CD4-positive, alpha-beta T cell treated with Interleukin-15 for 4 hours (primary cell): ENCODE data around the gene CYP11A1.
A peak's percentile ranks its signal among the peaks of the same experiment; 100 is the strongest.
"Not testable (repeated sequence)": the region's sequence is repeated elsewhere in the genome, so short reads cannot be mapped to it uniquely, and the experiment has no call there.

Source experiments
- DNase-seq: peaks from one replicate; pipeline ENCODE4 v3.0.0-alpha.2; 2020; ENCODE audit warnings: low spot score

Gene CYP11A1

GRCh38 chr15:74374648-74375302, 7.3 kb upstream of the CYP11A1 start:
- no peak for DNase-seq

GRCh38 chr15:74373731-74374647, 6.5 kb upstream of the CYP11A1 start:
- peak; percentile 95 for DNase-seq

- no peak for DNase-seq
These were observed 5.7 kb upstream of the CYP11A1 start for GRCh38 chr15:74373056-74373650.

- DNase-seq = no peak
These were observed 3.0 kb upstream of the CYP11A1 start for GRCh38 chr15:74370471-74370870.

DNA sequence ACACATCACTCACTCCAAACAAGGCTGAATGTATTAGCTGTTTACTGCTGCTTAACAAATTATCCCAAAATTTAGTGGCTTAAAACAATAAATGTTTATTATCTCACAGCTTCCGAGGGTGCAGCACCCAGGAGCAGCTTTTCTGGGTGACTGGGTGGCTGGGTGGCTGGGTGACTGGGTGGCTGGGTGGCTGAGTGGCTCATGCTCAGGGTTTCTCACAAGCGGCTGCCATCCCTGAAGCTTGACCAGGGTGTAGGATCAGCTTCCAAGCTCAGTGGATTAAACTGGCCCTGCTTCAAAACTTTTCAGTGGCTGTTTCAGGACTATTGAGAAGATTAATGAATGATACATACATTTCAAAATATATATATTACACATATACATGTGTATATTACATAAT, 2.3 kb upstream of the CYP11A1 start:
- no peak for DNase-seq

GRCh38 chr15:74369084-74369745, 1.8 kb upstream of the CYP11A1 start:
- no peak for DNase-seq

- no peak for DNase-seq
These were observed 675 bp upstream of the CYP11A1 start for GRCh38 chr15:74368121-74368520.

DNA sequence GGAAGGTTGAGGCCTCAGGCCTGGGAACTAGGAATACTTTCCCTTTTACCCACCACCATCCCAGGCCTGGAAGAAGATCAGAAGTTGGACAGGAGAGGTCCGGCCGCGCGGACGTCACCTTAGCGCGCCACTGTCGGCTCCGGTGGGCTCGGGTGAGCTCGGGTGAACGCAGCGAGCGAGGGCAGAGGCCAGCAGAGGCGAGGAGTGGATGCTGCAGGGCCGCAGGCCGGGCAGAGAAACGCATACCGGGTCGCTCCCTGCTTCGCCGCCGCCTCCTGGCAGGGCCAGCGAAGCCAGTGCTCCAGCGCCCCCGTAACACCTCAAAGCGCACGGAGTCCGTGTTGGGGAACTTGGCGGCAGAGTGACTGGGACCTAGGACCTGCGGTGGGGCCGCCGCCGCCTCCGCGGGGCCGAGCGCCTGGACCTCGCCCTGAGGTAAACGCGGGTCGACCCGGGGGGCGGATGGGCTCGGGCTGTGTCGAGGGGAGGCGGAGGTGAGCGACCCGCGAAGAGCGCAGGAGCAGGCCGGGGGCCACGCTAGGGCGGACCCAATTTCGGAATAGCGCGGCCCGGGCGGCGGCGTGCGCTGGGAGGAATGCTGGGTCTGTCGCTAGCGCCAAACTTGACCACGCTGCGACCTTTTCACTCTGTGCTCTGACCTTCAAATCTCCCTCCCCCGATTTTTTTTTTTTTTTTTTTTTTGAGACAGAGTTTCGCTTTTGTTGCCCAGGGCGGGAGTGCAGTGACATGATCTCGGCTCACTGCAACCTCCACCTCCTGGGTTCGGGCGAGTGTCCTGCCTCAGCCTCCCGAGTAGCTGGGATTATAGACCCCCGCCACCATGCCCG, 1.6 kb downstream of the CYP11A1 start:
- DNase-seq = no peak

- DNase-seq = no peak
These were observed 2.4 kb downstream of the CYP11A1 start for GRCh38 chr15:74364936-74365597.

GRCh38 chr15:74362482-74362881, 5.0 kb downstream of the CYP11A1 start:
- no peak for DNase-seq

- not testable (repeated sequence) for DNase-seq
These were observed 6.6 kb downstream of the CYP11A1 start for GRCh38 chr15:74360855-74361254.

DNA sequence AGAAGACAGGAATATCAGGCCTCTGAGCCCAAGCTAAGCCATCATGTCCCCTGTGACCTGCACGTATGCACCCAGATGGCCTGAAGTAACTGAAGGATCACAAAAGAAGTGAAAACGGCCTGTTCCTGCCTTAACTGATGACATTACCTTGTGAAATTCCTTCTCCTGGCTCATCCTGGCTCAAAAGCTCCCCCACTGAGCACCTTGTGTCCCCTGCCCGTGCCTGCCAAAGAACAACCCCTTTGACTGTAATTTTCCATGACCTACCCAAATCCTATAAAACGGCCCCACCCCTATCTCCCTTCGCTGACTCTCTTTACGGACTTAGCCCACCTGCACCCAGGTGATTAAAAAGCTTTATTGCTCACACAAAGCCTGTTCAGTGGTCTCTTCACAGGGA, 8.1 kb downstream of the CYP11A1 start:
- DNase-seq = not testable (repeated sequence)

- DNase-seq = not testable (repeated sequence)
These were observed 9.9 kb downstream of the CYP11A1 start for GRCh38 chr15:74357514-74357913.

GRCh38 chr15:74356050-74356449, 11.4 kb downstream of the CYP11A1 start:
- DNase-seq = not testable (repeated sequence)

DNA sequence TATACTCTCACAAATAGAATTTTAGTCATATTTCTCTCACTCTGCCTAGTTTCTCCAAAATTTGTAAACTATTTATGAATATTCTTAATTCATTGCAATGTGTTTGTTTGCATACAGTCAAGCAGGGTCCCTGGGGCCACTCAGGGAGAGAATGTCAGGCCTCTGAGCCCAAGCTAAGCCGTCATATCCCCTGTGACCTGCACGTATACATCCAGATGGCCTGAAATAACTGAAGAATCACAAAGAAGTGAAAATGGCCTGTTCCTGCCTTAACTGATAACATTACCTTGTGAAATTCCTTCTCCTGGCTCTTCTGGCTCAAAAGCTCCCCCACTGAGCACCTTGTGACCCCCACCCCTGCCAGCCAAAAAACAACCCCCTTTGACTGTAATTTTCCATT, 13.5 kb downstream of the CYP11A1 start:
- DNase-seq = not testable (repeated sequence)

- DNase-seq = no peak
These were observed 15.0 kb downstream of the CYP11A1 start for GRCh38 chr15:74352393-74352910.

- no peak for DNase-seq
These were observed 15.8 kb downstream of the CYP11A1 start for GRCh38 chr15:74351670-74352069.

GRCh38 chr15:74350295-74351275, 16.9 kb downstream of the CYP11A1 start:
- DNase-seq = no peak

DNA sequence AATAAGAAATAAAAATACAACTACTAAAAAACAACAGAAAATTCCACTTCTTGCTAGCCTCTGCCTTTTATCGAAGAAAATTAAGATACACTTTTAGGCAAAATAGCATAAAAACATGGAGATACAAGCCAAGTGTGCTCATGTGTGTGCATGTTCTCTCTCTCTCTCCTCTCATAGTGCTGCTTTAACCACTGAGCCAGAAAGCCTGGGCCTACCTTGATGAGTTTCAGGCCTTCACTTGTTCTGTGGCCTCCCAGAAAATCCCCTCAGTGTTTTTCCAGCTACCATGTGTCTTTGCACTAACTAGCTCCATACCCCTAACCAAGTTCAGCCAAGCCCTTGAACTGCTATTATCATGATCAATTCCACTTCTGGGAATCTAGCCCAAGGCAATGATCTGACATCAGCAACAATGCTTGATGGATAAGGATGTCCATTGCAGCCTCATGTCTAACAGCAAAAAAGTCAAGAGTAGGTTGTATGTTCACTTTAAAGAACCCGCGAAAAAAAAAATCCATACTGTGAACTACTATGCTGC, 18.1 kb downstream of the CYP11A1 start:
- no peak for DNase-seq
